Lower leg skin (tissue), 4 donors: ENCODE data around the gene SLC22A6. TPM values are rescaled to one million over a fixed set of nuclear protein-coding genes. Genes with fewer than 3 reads are reported as not detected.

Experiments used
- DNase-seq, 2 donors: peaks; one replicate each; pipeline ENCODE4 v3.0.0-alpha.2; 2019; ENCODE audit warnings: low spot score in 2 of 2
- H3K4me3 ChIP-seq: fragments of 200-600 bp; sonication (generic); 2 replicates; pipeline ENCODE4 v1.5.1; 2017; ENCODE audit warnings: mild to moderate bottlenecking, low read depth; ENCODE audit not compliant: poor library complexity, severe bottlenecking
- POLR2A ChIP-seq, 2 donors: fragments of 450-650 bp; IDR thresholded peaks; one replicate each; pipeline ENCODE4 v1.6.1; 2016 to 2017; ENCODE audit warnings: antibody characterized with exemption in 2 of 2, mild to moderate bottlenecking in 1 of 2, moderate library complexity in 1 of 2
- whole genome bisulfite sequencing, 2 donors: methylation state at CpG; one replicate each; pipeline ENCODE4 v1.1.5; 2018; 5-methylcytosine and 5-hydroxymethylcytosine counted together
- intact Hi-C: fragments of 100-400 bp; cut with DNase I; formaldehyde crosslinking; loops from one replicate; pipeline ENCODE4 v1.15.0; 2023; ENCODE audit warnings: low total_unique reads
- total RNA-seq, 4 donors: library from RNA; depleted of rRNA; stranded (reverse); fragments of >200 nt; gene quantifications; one replicate each; pipeline ENCODE4 v1.1.0, GENCODE V29; 2016
- TF ChIP-seq, protein P1 (sequence below), 3 donors: fragments of 450-650 bp; IDR thresholded peaks; one replicate each; pipeline ENCODE4 v1.5.1; 2016; ENCODE audit warnings: antibody characterized with exemption in 3 of 3, mild to moderate bottlenecking in 3 of 3, moderate library complexity in 2 of 3

Gene SLC22A6
- total RNA-seq, 4 donors from 2014 or later: not detected

GRCh38 chr11:63012839-63013238, 28.1 kb upstream of the SLC22A6 start:
- no peak overlapping the region for H3K4me3 ChIP-seq
- DNase-seq: no peak
- intact Hi-C loops: no loop called here
- no peak for TF ChIP-seq POLR2A (IDR thresholded peaks at IDR 0.05)
- TF ChIP-seq, protein P1, sequence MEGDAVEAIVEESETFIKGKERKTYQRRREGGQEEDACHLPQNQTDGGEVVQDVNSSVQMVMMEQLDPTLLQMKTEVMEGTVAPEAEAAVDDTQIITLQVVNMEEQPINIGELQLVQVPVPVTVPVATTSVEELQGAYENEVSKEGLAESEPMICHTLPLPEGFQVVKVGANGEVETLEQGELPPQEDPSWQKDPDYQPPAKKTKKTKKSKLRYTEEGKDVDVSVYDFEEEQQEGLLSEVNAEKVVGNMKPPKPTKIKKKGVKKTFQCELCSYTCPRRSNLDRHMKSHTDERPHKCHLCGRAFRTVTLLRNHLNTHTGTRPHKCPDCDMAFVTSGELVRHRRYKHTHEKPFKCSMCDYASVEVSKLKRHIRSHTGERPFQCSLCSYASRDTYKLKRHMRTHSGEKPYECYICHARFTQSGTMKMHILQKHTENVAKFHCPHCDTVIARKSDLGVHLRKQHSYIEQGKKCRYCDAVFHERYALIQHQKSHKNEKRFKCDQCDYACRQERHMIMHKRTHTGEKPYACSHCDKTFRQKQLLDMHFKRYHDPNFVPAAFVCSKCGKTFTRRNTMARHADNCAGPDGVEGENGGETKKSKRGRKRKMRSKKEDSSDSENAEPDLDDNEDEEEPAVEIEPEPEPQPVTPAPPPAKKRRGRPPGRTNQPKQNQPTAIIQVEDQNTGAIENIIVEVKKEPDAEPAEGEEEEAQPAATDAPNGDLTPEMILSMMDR (IDR thresholded peaks at IDR 0.05): no peak
- WGBS, 2 donors: 92 to 95% methylated on average over 1 of the region's 1 CpG

GRCh38 chr11:63012430-63012829, 27.7 kb upstream of the SLC22A6 start:
- TF ChIP-seq, protein P1 (IDR thresholded peaks at IDR 0.05): no peak
- no peak overlapping the region for H3K4me3 ChIP-seq
- intact Hi-C loops: no loop called here
- 89% methylated on average over 11 of the region's 11 CpGs for WGBS, 2 donors
- no peak for DNase-seq

DNA sequence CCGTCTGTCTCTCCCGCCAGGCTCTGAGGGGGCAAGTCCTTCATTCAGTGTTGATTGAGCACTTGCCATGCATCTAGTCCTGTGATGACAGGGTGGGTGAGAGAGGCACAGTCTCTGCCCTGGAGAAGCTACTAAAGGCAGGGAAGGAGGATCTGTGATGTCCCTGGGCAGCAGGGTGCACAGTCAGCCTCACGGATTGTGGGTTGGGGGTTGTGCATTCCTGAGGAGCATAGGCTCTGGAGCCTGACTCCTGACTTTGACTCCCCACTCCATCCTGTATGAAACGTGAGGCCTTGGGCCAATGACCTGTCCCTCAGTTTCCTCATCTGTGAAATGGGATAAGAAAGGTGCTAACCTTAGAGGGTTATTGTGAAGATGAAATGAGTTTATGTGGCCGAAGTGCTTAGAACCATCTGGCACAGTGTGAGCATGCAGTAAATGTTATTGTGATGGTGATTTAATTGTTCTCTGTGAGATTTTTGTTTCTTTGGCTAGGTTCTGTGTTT, 26.2 kb upstream of the SLC22A6 start:
- H3K4me3 ChIP-seq: no peak overlapping the region
- TF ChIP-seq, protein P1 (IDR thresholded peaks at IDR 0.05): no peak
- TF ChIP-seq POLR2A (IDR thresholded peaks at IDR 0.05): no peak
- WGBS, 2 donors: 85 to 92% methylated on average over 5 of the region's 5 CpGs
- intact Hi-C loops: no loop called here
- no peak for DNase-seq

DNA sequence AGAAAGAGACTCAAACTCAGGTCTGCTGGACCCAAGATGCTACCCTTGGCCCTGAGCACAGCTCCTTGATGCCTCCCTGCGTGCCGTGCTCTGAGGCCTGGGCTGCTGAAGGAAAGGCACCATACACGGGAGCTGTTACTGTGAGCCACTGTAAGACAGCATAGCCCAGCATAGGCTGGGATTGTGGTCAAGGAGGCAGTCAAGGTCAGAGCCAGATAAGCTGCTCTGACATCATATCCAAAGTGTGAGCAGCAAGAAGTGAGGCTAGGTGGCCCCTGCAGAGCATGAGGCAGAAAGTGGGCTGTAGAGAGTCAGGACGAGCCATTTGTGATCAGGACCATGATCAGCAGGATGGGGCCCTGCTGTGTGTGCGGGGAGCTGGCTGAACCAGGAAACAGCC, 23.2 kb upstream of the SLC22A6 start:
- TF ChIP-seq POLR2A (IDR thresholded peaks at IDR 0.05): no peak
- TF ChIP-seq, protein P1 (IDR thresholded peaks at IDR 0.05): no peak
- intact Hi-C loops: no loop called here
- H3K4me3 ChIP-seq: no peak overlapping the region
- no peak for DNase-seq
- 87 to 91% methylated on average over 5 of the region's 5 CpGs for WGBS, 2 donors

DNA sequence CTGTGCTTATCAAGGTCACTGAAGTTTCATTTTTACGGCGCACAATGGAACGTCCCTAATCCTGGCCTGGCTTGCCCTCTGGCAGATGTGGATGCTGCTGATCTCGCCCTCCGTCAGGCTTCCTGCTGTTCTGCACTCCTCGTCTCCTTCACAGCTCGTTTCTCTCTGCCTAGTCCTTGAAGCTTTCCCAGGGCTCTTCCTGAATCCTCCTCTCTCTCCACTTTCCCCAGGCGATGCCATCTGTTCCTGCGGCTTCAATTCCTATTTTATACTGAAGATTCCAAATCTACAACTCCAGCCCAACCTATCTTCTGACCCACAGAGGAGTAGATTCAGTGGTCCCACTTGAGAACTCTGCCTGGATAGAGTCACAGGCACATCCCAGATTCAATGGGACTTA, 16.7 kb upstream of the SLC22A6 start:
- no peak for DNase-seq
- WGBS, 2 donors: 70 to 74% methylated on average over 9 of the region's 9 CpGs
- TF ChIP-seq, protein P1 (IDR thresholded peaks at IDR 0.05): no peak
- no peak for TF ChIP-seq POLR2A (IDR thresholded peaks at IDR 0.05)
- intact Hi-C loops: no loop called here
- H3K4me3 ChIP-seq: no peak overlapping the region

DNA sequence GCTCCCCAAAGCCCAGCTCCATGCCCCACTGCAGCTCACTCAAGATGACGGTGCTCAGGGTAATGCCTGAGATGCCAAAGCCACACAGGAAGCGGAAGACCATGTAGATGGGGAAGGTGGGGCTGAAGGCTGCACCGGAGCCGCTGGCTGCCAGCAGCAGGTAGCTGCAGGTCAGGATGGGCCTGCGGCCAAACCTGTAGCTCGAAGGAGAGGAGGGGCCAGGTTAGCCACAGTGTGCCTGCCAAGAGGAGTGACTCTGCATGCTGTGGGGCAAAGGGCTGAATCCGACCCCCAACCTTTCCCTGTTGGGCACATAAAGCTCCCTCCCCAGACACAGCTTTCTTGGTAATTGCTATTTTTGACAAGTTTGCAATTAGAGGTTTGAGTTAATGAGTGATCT, 14.9 kb upstream of the SLC22A6 start:
- WGBS, 2 donors: 20 to 62% methylated on average over 7 of the region's 7 CpGs
- H3K4me3 ChIP-seq: no peak overlapping the region
- intact Hi-C loops: no loop called here
- DNase-seq: no peak
- no peak for TF ChIP-seq POLR2A (IDR thresholded peaks at IDR 0.05)
- TF ChIP-seq, protein P1 (IDR thresholded peaks at IDR 0.05): no peak
